ENCODE measurements around the gene BBX.

BBX gene

DNA sequence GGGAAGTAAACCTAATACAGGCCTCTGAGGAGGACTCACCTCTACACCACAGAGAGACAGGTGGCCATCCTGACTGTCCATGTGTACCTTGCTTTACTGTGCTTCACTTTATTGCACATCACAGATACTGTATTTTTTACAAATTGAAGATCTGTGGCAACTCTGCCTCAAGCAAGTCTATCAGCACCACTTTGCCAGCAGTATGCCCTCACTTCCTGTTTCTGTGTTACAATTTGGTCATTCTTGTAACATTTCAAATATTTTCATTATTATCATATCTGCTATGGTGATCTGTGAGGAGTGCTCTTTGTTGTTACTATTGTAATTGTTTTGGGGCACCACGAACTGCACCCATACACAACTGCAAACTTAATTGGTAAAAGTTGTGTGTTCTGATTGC lies 78.0 kb downstream of the BBX start:
- TF ChIP-seq ZNF70 (CRISPR knock-in tag; IDR thresholded peaks at IDR 0.05), result no peak
- TF ChIP-seq, protein P1, sequence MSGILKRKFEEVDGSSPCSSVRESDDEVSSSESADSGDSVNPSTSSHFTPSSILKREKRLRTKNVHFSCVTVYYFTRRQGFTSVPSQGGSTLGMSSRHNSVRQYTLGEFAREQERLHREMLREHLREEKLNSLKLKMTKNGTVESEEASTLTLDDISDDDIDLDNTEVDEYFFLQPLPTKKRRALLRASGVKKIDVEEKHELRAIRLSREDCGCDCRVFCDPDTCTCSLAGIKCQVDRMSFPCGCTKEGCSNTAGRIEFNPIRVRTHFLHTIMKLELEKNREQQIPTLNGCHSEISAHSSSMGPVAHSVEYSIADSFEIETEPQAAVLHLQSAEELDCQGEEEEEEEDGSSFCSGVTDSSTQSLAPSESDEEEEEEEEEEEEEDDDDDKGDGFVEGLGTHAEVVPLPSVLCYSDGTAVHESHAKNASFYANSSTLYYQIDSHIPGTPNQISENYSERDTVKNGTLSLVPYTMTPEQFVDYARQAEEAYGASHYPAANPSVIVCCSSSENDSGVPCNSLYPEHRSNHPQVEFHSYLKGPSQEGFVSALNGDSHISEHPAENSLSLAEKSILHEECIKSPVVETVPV (CRISPR knock-in tag; IDR thresholded peaks at IDR 0.05), result no peak
- no peak for TF ChIP-seq BACH2 (CRISPR knock-in tag; IDR thresholded peaks at IDR 0.05; ENCODE audit: borderline replicate concordance)
- TF ChIP-seq, protein P2, sequence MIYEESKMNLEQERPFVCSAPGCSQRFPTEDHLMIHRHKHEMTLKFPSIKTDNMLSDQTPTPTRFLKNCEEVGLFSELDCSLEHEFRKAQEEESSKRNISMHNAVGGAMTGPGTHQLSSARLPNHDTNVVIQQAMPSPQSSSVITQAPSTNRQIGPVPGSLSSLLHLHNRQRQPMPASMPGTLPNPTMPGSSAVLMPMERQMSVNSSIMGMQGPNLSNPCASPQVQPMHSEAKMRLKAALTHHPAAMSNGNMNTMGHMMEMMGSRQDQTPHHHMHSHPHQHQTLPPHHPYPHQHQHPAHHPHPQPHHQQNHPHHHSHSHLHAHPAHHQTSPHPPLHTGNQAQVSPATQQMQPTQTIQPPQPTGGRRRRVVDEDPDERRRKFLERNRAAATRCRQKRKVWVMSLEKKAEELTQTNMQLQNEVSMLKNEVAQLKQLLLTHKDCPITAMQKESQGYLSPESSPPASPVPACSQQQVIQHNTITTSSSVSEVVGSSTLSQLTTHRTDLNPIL (CRISPR knock-in tag; IDR thresholded peaks at IDR 0.05; ENCODE audit: low read depth), result no peak
- TF ChIP-seq ZNF8 (CRISPR knock-in tag; IDR thresholded peaks at IDR 0.05), result no peak
- TF ChIP-seq, protein P3, sequence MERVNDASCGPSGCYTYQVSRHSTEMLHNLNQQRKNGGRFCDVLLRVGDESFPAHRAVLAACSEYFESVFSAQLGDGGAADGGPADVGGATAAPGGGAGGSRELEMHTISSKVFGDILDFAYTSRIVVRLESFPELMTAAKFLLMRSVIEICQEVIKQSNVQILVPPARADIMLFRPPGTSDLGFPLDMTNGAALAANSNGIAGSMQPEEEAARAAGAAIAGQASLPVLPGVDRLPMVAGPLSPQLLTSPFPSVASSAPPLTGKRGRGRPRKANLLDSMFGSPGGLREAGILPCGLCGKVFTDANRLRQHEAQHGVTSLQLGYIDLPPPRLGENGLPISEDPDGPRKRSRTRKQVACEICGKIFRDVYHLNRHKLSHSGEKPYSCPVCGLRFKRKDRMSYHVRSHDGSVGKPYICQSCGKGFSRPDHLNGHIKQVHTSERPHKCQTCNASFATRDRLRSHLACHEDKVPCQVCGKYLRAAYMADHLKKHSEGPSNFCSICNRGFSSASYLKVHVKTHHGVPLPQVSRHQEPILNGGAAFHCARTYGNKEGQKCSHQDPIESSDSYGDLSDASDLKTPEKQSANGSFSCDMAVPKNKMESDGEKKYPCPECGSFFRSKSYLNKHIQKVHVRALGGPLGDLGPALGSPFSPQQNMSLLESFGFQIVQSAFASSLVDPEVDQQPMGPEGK (CRISPR knock-in tag; IDR thresholded peaks at IDR 0.05; ENCODE audit: borderline replicate concordance), result no peak
- TF ChIP-seq, protein P4, sequence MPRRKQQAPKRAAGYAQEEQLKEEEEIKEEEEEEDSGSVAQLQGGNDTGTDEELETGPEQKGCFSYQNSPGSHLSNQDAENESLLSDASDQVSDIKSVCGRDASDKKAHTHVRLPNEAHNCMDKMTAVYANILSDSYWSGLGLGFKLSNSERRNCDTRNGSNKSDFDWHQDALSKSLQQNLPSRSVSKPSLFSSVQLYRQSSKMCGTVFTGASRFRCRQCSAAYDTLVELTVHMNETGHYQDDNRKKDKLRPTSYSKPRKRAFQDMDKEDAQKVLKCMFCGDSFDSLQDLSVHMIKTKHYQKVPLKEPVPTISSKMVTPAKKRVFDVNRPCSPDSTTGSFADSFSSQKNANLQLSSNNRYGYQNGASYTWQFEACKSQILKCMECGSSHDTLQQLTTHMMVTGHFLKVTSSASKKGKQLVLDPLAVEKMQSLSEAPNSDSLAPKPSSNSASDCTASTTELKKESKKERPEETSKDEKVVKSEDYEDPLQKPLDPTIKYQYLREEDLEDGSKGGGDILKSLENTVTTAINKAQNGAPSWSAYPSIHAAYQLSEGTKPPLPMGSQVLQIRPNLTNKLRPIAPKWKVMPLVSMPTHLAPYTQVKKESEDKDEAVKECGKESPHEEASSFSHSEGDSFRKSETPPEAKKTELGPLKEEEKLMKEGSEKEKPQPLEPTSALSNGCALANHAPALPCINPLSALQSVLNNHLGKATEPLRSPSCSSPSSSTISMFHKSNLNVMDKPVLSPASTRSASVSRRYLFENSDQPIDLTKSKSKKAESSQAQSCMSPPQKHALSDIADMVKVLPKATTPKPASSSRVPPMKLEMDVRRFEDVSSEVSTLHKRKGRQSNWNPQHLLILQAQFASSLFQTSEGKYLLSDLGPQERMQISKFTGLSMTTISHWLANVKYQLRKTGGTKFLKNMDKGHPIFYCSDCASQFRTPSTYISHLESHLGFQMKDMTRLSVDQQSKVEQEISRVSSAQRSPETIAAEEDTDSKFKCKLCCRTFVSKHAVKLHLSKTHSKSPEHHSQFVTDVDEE (CRISPR knock-in tag; IDR thresholded peaks at IDR 0.05), result no peak
- TF ChIP-seq ZC3H10 (CRISPR knock-in tag; IDR thresholded peaks at IDR 0.05), result no peak
- TF ChIP-seq OSR1 (CRISPR knock-in tag; IDR thresholded peaks at IDR 0.05), result no peak
- no peak for TF ChIP-seq TCF4 (CRISPR knock-in tag; IDR thresholded peaks at IDR 0.05; ENCODE audit: borderline replicate concordance)
- TF ChIP-seq RARB (CRISPR knock-in tag; IDR thresholded peaks at IDR 0.05), result no peak
- TF ChIP-seq TOX (CRISPR knock-in tag; IDR thresholded peaks at IDR 0.05; ENCODE audit: borderline replicate concordance), result no peak
- TF ChIP-seq ZFP30 (CRISPR knock-in tag; IDR thresholded peaks at IDR 0.05), result no peak
- TF ChIP-seq SNAI2 (CRISPR knock-in tag; IDR thresholded peaks at IDR 0.05), result no peak
- no peak for TF ChIP-seq GLIS3 (CRISPR knock-in tag; IDR thresholded peaks at IDR 0.05)
- no peak for TF ChIP-seq ARNTL (CRISPR knock-in tag; IDR thresholded peaks at IDR 0.05; ENCODE audit: borderline replicate concordance, low read depth)
- TF ChIP-seq ZFP3 (CRISPR knock-in tag; IDR thresholded peaks at IDR 0.05), result no peak
- no peak for TF ChIP-seq CSDC2 (CRISPR knock-in tag; IDR thresholded peaks at IDR 0.05)
- TF ChIP-seq, protein P5, sequence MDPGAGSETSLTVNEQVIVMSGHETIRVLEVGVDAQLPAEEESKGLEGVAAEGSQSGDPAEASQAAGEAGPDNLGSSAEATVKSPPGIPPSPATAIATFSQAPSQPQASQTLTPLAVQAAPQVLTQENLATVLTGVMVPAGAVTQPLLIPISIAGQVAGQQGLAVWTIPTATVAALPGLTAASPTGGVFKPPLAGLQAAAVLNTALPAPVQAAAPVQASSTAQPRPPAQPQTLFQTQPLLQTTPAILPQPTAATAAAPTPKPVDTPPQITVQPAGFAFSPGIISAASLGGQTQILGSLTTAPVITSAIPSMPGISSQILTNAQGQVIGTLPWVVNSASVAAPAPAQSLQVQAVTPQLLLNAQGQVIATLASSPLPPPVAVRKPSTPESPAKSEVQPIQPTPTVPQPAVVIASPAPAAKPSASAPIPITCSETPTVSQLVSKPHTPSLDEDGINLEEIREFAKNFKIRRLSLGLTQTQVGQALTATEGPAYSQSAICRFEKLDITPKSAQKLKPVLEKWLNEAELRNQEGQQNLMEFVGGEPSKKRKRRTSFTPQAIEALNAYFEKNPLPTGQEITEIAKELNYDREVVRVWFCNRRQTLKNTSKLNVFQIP (CRISPR knock-in tag; IDR thresholded peaks at IDR 0.05; ENCODE audit: borderline replicate concordance, low read depth), result no peak
- no peak for ATAC-seq

DNA sequence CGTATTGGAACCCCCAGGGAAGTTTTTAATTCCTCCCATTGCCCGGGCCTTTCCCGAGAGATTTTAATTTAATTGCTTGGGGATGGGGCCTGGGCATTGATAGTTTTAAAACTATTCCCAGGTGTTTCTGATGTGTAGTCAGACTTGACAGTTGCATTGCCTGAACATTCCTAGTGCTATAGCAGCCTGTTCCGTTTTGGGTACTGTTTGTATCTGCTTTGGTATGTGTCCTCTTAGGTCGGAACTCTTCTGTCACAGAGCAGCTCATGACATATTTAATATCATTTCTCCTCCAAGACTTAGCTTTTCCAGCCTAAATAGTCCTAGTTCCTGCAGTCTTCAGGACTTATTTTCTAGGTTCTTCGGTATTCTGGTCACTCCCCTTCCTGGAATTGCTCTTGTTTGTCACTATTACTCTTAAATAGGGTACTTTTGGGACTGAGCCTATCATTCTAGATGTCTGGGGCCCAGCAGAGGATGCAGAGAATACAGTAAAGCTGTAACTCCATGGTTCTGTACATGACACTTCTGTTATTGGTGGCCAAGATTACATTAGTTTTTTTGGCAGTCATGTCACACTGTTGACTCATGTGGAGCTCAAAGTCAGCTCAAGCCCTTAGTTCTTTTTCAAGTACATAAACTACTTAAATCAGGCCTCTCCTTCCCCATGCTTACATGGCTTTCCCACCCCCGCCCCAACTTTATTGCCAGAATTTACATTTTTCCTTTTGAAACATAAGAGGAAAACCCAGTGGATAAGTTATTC lies 81.5 kb downstream of the BBX start:
- TF ChIP-seq, protein P5 (CRISPR knock-in tag; IDR thresholded peaks at IDR 0.05; ENCODE audit: borderline replicate concordance, low read depth), result no peak
- TF ChIP-seq, protein P2 (CRISPR knock-in tag; IDR thresholded peaks at IDR 0.05; ENCODE audit: low read depth), result no peak
- no peak for ATAC-seq

Data from SK-N-SH treated with all-trans-retinoic acid at 6 μM for 48 hours (cell line).